ENCODE measurements around the gene CHD1.
"Not testable (repeated sequence)": the region's sequence is repeated elsewhere in the genome, so short reads cannot be mapped to it uniquely, and the experiment has no call there.

CHD1 gene

DNA sequence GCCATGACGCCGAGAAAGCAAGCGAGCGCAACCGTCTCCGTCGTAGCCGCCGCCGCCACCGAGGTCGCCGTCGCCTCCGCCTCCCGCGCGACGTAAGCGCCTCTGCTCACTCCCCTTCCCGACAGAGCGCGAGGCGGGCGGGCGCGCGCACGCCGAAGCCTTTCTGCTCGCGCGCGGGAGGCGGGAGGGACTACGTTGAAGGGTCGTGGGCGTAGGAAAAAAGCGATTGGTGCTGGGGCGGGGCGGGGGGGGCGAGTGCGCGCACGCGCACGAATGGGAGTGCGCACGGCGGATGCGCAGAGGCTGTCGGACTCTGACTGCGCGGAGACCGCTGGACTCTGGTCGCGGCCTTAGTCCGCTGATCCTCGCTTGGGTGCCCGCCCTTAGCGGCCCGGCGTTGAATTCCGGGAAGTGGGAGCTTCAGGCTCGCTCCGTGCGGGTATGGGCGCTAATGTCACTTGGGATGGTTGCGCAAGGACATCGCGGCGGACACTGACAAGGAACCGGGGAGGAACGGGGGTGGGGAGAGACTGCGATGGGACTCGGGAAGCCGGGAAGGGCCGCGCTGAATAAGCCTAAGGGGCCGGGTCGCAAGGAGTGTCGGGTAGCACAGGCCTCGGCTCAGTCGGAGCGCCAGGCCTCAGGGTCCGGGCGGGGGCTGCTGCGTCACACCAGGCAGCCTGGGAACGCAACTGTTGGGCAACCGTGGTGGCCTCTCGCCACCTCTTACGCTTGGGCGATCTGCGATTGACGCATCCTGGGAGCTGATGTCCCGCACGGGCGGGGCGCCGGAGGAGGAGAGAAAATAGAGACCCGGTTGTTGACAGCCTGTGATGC is at the start of gene CHD1:
TSS of gene CHD1 (minus strand) at position 135 of the 837 bp plus-strand sequence. CDS start 2,621 bp downstream, outside the sequence.
- peak; percentile 90 to 91 for DNase-seq

DNA sequence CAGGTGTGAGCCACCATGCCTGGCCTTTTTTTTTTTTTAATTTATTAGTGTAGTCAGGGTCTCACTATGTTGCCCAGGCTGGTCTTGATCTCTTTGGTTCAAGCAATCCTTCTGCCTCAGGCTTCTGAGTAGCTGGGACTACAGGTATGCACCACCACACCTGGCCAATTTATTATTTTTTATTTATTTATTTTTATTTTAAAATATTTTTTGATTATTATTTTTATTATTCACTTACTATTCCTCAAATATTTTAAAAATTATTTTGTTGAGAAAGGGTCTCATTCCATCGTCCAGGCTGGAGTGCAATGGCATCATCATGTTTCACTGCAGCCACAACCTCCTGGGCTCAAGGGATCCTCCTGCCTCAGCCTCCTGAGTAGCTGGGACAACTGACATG is 49.7 kb upstream of the CHD1 start:
- no peak for DNase-seq

DNA sequence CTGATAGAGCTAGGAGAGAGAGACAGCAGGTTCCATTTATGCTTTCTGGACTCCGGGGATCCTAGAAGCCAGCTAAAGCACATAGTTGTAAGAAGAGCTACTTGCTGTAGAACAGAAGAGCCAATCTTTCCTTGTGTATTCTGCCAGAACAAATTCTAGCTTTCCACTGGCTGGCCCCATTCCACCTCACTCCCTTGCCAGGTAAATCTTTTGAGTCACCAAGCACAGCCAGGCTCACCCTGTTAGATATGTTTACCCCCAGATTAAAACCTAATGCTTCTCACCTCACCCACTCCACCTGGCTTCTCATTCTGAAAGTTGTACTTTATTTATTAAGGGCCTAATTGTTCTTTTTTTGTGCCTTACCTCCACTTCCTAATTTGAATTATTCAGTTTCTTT is 48.9 kb upstream of the CHD1 start:
- DNase-seq = no peak

DNA sequence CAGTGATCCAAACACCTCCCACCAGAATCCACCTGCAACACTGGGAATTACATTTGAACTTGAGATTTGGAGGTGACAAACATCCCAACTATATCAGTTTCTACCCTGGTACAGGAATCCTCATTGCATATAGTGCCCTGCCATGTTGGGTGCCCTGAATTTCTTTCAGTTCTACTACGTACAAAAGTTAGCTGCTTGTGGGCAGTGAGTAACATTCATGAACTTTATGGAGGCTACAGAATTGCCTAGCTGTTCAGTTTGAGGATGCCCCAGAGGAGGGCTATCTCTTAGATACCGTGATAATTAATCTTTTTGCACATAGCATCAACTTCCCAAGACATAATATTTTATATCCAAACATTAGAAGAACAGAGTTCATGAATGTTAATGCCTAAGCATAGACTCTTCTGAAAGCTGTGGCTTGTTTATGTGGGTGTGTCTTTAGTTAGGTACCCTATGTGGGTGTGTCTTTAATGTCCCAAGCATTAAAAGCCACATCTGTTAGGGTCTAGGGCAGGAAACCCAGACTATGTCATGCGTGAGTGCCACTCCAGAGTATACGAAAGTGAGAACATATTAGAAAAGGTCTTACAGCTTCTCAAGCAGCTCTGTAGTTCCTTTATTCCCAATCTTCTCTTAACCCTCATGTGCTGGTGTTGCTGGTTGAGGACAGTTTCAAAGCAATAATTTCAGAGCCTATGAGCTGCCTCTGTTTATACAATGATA is 47.0 kb upstream of the CHD1 start:
- no peak for DNase-seq

DNA sequence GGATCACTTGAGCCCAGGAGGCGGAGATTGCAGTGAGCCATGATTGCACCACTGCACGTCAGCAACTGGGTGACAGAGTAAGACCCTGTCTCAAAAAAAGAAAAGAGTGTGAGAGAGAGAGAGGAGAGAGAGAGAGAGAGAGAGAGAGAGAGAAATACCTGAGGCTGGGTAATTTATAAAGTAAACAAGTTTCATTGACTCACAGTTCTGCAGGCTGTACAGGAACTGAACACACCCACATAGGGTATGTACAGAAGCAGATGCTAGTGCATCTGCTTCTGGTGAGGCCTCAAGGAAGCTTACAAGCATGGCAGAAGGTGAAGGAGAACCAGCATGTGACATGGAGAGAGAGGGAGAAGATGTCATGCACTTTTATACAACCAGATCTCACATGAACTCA is 46.4 kb upstream of the CHD1 start:
- no peak for DNase-seq

DNA sequence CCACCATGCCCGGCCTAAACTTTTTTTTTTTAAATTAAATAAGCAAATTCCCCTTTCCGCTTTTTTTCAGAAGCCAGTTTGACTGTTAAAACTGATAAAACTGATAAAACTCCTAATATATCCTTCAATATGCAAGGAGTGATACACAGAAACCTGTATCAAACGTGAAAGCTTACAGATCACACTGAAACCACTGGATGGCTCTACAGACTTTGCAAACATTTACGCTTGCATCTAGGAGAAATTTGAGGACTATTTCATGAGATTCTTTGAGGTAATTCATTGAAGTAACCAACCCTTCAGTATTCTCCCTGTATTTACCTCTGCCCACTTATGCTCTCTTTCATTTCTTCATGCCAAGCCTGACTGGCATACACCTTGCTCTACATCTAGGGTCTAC is 40.6 kb upstream of the CHD1 start:
- DNase-seq = no peak

DNA sequence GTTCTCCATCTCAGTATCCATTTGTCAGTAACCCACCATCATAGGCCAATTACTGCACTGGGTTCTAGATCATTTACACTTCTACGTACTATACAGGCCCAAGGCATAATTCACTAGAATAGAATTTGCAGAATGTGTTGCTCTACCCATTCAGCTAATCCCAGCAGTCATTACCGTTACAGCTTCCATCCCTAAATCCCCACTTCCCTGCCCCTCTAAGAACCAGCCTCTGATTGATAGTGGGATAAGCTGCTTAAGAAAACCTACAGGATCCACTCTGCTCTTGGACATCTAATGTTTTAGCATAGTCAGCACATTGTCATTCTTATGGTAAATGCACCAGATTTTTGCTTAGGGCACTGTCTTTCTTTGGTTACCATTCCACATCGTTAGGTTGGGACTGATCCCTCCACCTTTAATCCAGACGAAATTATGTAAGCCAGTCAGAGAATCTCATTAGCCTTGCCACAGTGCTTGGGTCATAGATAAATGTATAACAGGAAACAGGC is 39.3 kb upstream of the CHD1 start:
- DNase-seq = no peak

DNA sequence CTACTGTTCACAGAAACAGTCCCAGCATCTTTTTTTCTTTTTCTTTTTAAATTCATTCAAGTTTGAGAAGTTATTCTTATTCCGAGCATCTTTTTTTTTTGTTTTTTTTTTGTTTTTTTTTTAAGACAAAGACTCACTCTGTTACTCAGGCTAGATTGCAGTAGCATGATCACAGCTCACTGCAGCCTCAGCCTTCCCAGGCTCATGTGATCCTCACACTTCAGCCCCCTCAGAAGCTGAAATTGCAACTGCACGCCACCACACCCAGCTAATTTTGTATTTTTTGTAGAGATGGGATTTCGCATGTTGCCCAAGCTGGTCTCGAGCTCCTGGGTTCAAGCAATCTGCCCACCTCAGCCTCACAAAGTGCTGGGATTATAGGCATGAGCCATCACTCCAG is 36.4 kb upstream of the CHD1 start:
- DNase-seq = no peak

DNA sequence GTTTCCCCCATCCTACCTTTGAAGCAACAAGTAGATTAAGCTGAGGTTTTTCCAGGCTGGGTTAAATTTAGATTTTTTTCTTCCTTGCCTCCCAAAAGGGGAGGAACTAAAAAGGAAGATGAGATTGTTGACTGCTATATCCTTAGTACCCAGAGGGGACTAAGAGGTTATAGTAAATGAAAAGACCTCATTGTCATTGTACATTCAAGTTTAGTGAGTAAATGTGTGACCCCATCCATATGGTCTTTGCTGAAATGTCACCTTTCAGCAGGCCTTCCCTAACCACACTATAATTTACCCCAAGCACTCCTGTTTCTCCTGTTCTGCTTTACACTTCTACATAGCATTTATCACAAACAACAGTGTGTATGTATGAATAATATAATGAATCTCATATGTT is 35.8 kb upstream of the CHD1 start:
- no peak for DNase-seq

DNA sequence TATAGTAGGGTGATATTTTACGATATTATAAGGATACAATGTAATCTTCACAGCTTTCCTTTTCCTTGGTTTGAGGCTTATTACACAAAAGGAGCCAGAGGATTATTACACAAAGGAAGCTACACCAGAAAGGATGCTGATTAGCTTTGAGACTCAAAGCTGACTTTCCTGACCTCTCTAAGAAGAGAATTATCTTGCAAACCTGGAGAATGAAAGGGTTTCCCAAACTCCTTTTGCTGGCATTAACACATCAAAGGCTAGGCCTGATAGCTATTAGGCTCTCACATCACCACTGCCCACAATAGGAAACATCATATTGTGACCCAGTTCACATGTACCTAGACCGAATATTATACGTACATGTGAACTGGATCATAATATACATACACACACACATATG is 34.2 kb upstream of the CHD1 start:
- no peak for DNase-seq

DNA sequence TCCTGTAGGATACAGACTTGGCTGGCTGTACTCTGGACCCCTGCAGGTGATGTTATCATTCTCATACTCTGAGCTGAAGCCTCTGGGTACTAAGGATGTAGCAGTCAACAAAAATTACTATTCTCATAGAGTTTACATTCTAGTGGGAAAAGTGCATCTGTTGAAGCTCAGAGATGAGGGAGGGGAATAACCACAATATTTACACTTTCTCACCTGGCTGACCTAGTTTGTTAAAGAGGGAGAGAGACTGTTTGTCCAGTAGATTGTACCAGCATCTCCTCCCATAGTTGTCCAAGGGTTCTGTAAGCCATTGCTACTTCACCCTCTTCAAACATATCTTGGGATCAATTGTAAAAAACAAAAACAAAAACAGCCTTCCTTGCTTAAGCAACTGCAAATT is 33.8 kb upstream of the CHD1 start:
- no peak for DNase-seq

DNA sequence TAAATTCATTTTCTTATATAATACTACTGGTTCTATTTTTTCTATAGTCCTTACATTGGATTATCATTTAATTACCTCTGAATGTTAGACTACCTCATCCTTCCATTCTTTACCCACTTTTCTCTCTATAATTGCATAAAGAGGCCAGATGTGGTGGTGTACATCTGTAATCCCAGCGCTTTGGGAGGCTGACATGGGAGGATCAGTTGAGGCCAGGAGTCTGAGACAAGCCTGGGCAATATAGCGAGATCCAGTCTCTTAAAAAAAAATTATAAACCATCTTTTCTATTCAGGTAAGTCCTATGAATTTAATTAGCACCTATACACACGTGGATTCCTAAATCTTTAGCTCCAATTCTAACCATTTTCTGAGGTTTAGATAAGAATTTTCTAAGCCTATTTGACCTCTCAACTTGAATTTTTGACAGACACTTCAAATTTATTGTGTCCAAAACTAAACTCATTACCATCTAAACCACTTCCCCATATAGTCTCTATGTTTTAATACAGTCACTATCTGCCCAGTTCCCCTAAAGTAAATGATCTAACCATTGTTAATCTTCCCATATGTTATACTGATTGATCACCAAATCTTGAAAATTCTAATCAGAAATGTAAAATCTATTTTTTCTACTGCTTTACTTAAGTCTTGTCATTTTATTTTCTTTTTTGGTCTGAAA is 33.0 kb upstream of the CHD1 start:
- no peak for DNase-seq

DNA sequence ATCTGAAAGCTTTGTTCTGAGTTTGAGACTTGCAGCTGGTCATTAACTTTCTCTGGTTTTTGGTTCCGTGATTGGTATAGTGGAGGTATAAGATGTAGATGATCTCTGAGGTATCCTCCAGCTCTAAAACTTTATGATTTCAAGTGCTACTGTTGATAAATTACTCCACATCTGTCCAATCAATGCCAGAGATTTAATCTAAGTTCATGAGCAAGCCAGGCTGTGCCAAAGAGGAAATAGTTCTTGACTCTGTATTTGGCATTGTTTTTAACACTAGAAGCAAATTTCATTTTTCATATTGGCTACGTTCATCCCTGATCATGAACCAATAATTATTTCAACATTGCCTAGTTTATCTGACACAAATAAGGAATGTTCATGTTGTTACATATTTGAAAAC is 28.5 kb upstream of the CHD1 start:
- no peak for DNase-seq

DNA sequence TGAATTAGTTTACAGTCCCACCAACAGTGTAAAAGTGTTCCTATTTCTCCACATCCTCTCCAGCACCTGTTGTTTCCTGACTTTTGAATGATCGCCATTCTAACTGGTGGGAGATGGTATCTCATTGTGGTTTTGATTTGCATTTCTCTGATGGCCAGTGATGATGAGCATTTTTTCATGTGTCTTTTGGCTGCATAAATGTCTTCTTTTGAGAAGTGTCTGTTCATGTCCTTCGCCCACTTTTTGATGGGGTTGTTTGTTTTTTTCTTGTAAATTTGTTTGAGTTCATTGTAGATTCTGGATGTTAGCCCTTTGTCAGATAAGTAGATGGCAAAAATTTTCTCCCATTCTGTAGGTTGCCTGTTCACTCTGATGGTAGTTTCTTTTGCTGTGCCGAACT is 27.1 kb upstream of the CHD1 start:
- DNase-seq = not testable (repeated sequence)

DNA sequence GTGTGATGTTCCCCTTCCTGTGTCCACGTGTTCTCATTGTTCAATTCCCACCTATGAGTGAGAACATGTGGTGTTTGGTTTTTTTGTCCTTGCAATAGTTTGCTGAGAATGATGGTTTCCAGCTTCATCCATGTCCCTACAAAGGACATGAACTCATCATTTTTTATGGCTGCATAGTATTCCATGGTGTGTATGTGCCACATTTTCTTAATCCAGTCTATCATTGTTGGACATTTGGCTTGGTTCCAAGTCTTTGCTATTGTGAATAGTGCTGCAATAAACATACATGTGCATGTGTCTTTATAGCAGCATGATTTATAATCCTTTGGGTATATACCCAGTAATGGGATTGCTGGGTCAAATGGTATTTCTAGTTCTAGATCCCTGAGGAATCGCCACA is 26.7 kb upstream of the CHD1 start:
- not testable (repeated sequence) for DNase-seq

DNA sequence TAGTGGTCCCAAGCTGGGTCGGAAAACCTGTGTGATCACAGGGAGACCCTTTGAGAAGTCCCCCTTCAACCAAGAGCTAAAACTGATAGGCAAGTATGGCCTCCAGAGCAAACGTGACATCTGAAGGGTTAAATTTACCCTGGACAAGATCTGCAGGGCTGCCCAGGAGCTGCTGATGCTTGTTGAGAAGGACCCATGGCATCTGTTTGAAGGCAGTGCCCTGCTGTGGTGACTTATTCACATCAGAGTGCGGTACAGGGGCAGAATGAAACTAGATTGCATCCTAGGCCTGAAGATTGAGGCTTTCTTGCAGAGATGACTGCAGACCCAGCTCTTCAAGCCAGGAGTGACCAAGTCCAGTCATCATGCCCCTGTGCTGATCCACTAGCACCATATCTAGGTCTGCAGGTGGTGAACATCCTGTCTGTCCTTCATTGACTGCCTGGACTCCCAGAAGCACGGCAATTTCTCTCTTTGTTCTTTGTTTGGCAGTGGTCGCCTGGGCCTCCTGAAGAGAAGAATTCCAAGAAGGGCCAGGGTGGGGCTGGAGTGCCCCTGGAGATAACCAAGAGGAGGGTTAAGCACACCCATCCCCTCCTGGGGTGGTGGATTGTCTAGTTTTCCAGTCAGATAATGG is 25.7 kb upstream of the CHD1 start:
- no peak for DNase-seq

DNA sequence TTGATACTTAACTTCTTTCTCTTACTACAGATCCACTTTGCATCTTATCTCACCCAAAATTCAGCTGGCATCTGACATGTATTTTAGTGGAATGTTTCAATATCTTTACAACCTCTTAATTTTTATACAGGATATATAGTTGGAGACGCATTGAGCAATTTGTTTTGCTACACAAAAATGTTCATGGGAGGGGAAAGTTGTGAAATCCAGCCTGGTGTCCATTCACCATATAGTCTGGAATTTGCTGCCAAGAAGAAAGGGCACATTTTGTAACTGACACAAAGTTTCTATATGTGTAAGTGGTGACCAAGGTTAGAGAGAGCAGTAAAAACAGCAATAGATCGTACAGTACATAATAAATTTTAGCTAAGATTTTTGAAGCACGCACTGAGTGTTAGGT is 14.0 kb upstream of the CHD1 start:
- DNase-seq = no peak

DNA sequence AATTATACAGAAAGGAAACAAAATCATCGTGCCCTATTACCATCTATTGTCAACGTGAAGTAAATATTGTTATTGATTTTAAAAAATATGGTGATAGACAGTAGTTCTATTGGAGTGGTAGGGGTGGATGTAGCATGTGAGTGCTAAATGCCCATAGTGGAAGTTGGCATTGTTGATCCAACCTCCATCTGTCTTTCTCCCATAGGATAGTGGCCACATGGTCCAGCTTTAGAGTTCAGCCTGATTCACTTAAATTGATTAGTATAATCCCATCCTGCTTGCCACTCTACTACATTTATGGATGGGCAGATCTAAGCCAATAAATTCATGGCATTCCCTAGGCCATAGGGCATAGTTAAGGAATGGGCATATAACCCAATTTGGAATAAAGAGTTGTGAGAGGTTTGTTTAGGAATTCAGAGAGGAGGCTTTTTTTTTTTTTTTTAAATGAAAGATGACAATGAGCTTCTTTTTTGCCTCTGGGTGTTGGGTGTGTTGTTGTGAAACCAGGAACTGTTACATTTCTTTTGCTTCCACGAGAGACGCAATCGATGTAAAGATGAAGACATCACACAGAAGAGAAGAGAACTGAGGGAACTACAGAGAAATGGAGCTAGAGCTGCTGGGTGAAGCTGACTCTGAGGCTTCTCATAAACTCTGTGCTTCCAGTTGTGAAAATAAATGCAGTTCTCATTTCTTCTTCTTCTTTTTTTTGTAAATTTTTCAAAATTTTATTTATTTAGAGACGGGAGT is 12.5 kb upstream of the CHD1 start:
- DNase-seq = no peak

DNA sequence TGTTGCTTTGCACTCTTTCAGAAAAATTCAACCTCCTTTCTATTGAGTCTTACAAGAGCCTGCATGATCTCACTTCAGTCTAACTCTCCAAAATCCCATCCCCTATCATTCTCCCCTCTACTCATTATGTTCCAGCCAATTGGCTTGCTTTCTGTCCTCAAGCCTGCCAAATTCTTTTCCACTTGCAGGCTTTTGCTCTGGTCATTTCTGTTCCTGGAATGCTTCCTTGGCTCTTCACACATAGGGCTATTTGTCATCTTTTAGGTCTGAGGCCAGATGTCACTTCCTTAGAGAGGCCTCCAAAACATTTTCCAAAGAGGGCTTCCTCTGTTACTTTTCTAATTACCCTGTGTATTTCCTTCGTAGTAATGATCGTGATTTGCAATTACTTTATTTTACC is 11.8 kb upstream of the CHD1 start:
- DNase-seq = no peak

DNA sequence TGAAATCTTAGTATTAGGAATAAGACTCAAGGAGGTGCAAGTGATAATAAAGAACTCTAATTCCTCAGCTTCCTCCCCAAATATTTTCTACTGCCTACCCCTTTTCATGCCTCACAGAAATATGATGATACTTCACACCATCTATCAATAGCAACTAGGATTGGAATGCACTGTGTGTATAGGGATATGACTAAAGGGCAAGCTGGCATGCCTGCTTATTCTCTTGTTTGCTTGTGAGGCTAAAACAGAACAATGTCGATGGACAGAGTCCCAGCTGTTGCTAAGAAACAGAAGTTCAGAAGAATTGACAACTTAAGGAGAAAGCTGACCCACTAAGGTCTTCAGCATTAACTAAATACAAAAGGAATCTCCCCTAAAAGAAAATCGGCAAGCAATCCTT is 9.7 kb upstream of the CHD1 start:
- no peak for DNase-seq

DNA sequence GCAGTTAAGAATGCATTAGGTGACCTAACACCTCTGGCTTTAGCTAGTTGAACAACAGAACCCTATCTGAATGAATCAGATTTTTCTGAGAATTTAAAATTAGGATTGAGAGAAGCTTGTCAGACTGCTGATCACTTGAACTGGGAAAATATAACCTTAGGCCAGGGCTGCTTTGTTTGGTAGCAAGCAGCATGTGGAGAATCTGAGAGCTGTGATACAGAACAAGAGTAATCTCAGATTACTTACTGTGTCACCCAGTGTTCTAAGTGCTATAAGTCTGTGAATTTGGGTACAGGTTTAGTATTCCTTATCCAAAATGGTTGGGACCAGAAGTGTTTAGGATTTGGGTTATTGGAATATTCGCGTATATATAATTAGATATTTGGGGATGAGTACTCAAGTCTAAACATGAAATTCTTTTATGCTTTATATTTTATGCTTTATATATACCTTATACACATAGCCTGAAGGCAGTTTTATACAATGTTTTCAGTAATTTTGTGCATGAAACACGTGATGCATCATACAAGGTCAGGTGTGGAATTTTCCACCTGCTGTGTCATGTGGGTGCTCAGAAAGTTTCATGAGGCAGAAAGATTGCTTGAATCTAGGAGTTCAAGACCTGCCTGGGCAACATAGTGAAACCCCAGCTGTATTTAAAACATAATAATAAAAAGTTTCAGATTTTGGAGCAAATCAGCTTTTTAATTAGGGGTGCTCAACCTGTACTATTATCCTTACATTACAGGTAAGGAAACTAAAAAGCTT is 8.3 kb upstream of the CHD1 start:
- DNase-seq = no peak

DNA sequence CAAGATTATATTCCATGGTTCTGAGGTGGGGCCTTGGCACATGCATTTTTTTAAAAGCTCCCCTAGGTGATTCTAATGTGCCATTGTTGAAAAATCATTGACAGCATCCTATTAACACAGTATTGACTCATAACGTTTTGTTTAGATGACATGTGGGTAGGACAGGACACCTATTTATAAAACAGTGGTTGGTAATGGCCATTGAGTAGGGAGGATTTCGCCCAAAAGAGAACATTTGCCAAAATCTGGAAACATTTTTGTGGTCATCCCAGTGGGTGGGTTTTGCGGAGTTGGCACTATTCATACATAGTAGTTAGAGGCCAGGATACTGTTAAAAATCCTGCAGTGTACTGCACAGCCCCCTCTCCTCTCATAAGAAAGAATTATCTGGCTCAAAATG is 6.4 kb upstream of the CHD1 start:
- DNase-seq = no peak
